K562 (cell line): ENCODE measurements around the gene TNFSF15. TPM values are rescaled to one million over a fixed set of nuclear protein-coding genes. Genes with fewer than 3 reads are reported as not detected.

Source experiments
- ATAC-seq: fragments of 200-7000 bp; cut with Tn5 transposase; 3 replicates; pipeline ENCODE4 v1.9.1; 2020; ENCODE audit warnings: moderate library complexity
- BruUV-seq: library from RNA; stranded (reverse); fragments of 400-500 nt; replicated peaks from 2 replicates; lab custom pipeline; 2021; lab: Mats Ljungman, UMichigan
- CTCF ChIA-PET: fragments of 300-600 bp; formaldehyde crosslinking; extraction: SDS; loops from one replicate; lab custom pipeline; 2021; ENCODE audit warnings: low intra/inter-chr PET ratio; lab: Yijun Ruan, JAX
- POLR2A ChIA-PET: fragments of 300-600, 350-650 bp; sonication (Branson Sonifier 250); formaldehyde crosslinking; extraction: SDS; loops from one replicate; lab custom pipeline; 2021; ENCODE audit warnings: antibody characterized with exemption, inconsistent platforms; lab: Yijun Ruan, JAX
- DNase-seq, 4 experiments: peaks; one replicate each; pipeline versions ENCODE4 v3.0.0 to v3.0.0-alpha.2; 2011 to 2018; ENCODE audit warnings: low spot score in 3 of 4, mixed read lengths in 3 of 4; ENCODE audit errors: extremely low read depth in 1 of 4
- FAIRE-seq: peaks from 2 replicates; lab custom pipeline; 2011; peaks lifted over from hg19 to GRCh38; lab: Jason Lieb, UNC
- H2AFZ ChIP-seq: 2 replicates; pipeline ENCODE4 v1.6.0; 2011; ENCODE audit warnings: low read depth, low read length, control low read depth, inconsistent platforms
- H3K27ac ChIP-seq: fragments of 200-600 bp; 3 replicates; pipeline ENCODE4 v1.8.0; 2011; ENCODE audit warnings: low read depth, mild to moderate bottlenecking, control low read depth, inconsistent platforms, low read length, moderate library complexity, mixed read lengths; ENCODE audit errors: extremely low read depth
- H3K27me3 ChIP-seq, 2 experiments: fragments of 300-600 bp in 1 of 2; 2 replicates in 1 of 2; 3 replicates in 1 of 2; pipeline versions ENCODE4 v1.6.0 to v1.8.0; 2011; ENCODE audit warnings: inconsistent platforms in 2 of 2, low read length in 2 of 2, mild to moderate bottlenecking in 1 of 2, mixed read lengths in 1 of 2, moderate library complexity in 1 of 2; ENCODE audit not compliant: control insufficient read depth in 2 of 2, insufficient read depth in 2 of 2
- H3K36me3 ChIP-seq: fragments of 300-600 bp; 3 replicates; pipeline ENCODE4 v1.8.0; 2011; ENCODE audit warnings: mild to moderate bottlenecking, low read length, inconsistent platforms; ENCODE audit not compliant: control insufficient read depth, insufficient read depth
- H3K4me1 ChIP-seq, 2 experiments: fragments of 200-600 bp in 1 of 2; replicated peaks in 1 of 2; 2 replicates in 1 of 2; 3 replicates in 1 of 2; pipeline versions ENCODE4 v1.5.1 to v1.8.0; 2011; ENCODE audit warnings: inconsistent platforms in 2 of 2, low read length in 2 of 2, mild to moderate bottlenecking in 1 of 2, mixed read lengths in 1 of 2, moderate library complexity in 1 of 2; ENCODE audit not compliant: control insufficient read depth in 2 of 2, insufficient read depth in 2 of 2
- H3K4me2 ChIP-seq: 2 replicates; pipeline ENCODE4 v1.6.1; 2011; ENCODE audit warnings: low read length, control low read depth, inconsistent platforms, mixed read lengths; ENCODE audit not compliant: insufficient read depth
- H3K4me3 ChIP-seq: fragments of 200-600 bp; sonication (generic), shearing (Covaris generic); 2 replicates; pipeline ENCODE4 v1.5.1; 2016; ENCODE audit warnings: control low read depth, inconsistent platforms
- H3K79me2 ChIP-seq: fragments of 200-600 bp; 3 replicates; pipeline ENCODE4 v1.8.0; 2011; ENCODE audit warnings: low read length, inconsistent platforms; ENCODE audit not compliant: control insufficient read depth, insufficient read depth
- H3K9ac ChIP-seq, 2 experiments: 2 replicates each; pipeline versions ENCODE4 v1.6.0 to v1.6.1; 2011; ENCODE audit warnings: low read depth in 2 of 2, low read length in 2 of 2, control low read depth in 1 of 2, inconsistent platforms in 1 of 2, mild to moderate bottlenecking in 1 of 2, mixed read lengths in 1 of 2; ENCODE audit not compliant: insufficient read depth in 1 of 2
- H3K9me1 ChIP-seq: one replicate; pipeline ENCODE4 v1.6.0; 2011; ENCODE audit warnings: inconsistent platforms, mild to moderate bottlenecking, low read length, moderate library complexity; ENCODE audit not compliant: control insufficient read depth, insufficient read depth
- H3K9me3 ChIP-seq: replicated peaks from 2 replicates; pipeline ENCODE4 v1.5.1; 2011; ENCODE audit warnings: low read depth, low read length, inconsistent platforms; ENCODE audit not compliant: control insufficient read depth, insufficient read depth
- H4K20me1 ChIP-seq: replicated peaks from 2 replicates; pipeline ENCODE4 v1.6.1; 2011; ENCODE audit warnings: low read length, inconsistent platforms, mixed read lengths; ENCODE audit not compliant: control insufficient read depth, insufficient read depth
- EZH2 ChIP-seq: IDR thresholded peaks from 2 replicates; pipeline ENCODE4 v1.6.1; 2012; ENCODE audit warnings: low read depth, mild to moderate bottlenecking, inconsistent platforms, low read length, borderline replicate concordance
- FOXP1 ChIP-seq: sonication (generic); formaldehyde crosslinking; IDR thresholded peaks from 2 replicates; pipeline ENCODE4 v1.8.0; 2022; ENCODE audit warnings: mild to moderate bottlenecking, missing genetic modification reagents
- HDAC3 ChIP-seq: fragments of 450-650 bp; IDR thresholded peaks from 2 replicates; pipeline ENCODE4 v1.6.1; 2018; ENCODE audit warnings: borderline replicate concordance, mild to moderate bottlenecking, moderate library complexity; ENCODE audit not compliant: partially characterized antibody
- HMG20B ChIP-seq: fragments of 250-450 bp; sonication (Bioruptor Pico); IDR thresholded peaks from 2 replicates; pipeline ENCODE4 v1.5.0; 2021; ENCODE audit warnings: mild to moderate bottlenecking
- MAFF ChIP-seq: IDR thresholded peaks from 2 replicates; pipeline ENCODE4 v1.6.1; 2012; ENCODE audit warnings: low read length, improper control_type of control experiment
- MYNN ChIP-seq, 2 experiments: sonication (generic); formaldehyde crosslinking in 1 of 2; IDR thresholded peaks; 2 replicates each; pipeline versions ENCODE4 v1.5.0 to v1.6.1; 2016 to 2020; ENCODE audit warnings: antibody characterized with exemption in 1 of 2, missing genetic modification reagents in 1 of 2
- NCOA6 ChIP-seq: fragments of 450-650 bp; IDR thresholded peaks from 2 replicates; pipeline ENCODE4 v1.6.1; 2017; ENCODE audit warnings: mild to moderate bottlenecking
- ZNF395 ChIP-seq: fragments of 200-800 bp; sonication (Bioruptor generic); IDR thresholded peaks from 2 replicates; pipeline ENCODE4 v1.6.1; 2017; ENCODE audit warnings: missing genetic modification characterization, missing compliant biosample characterization
- WGBS: fragments of 100-300 bp; shearing (Covaris generic); methylation state at CpG from one replicate; pipeline ENCODE4 v1.1.6; 2016; ENCODE audit warnings: low coverage, mixed read lengths; ENCODE audit not compliant: insufficient coverage; ENCODE audit errors: missing lambda C conversion rate; 5-methylcytosine and 5-hydroxymethylcytosine counted together
- in situ Hi-C: fragments of 300-500 bp; cut with MboI; formaldehyde crosslinking; loops from 4 replicates; pipeline ENCODE4 v1.15.0; 2018; ENCODE audit warnings: inconsistent platforms, mixed read lengths
- intact Hi-C: fragments of 100-400 bp; cut with micrococcal nuclease; formaldehyde crosslinking; loops from 2 replicates; pipeline ENCODE4 v1.14.2; 2022
- polyA plus RNA-seq, 8 experiments: library from polyadenylated mRNA; depleted of rRNA in 4 of 8; stranded (reverse) in 5 of 8; unstranded in 3 of 8; fragments of >200 nt; fragmentation: Nextera tagmentation in 2 of 8; fragmentation: Illumina TruSeq in 1 of 8; extraction: Ambion mirVana in 2 of 8; extraction: Trizol in 1 of 8; gene quantifications; 2 replicates each; pipeline versions ENCODE4 v1.2.1 to v1.2.3, GENCODE V29; 2011 to 2014; ENCODE audit warnings: inconsistent platforms in 1 of 8, missing spikeins in 1 of 8
- total RNA-seq, 7 experiments: library from RNA; depleted of rRNA in 6 of 7; stranded (reverse); fragments of >200 nt in 6 of 7; fragmentation: Illumina TruSeq in 2 of 7; extraction: Trizol in 2 of 7; gene quantifications; 2 replicates each; pipeline versions ENCODE4 v1.2.1 to v1.2.3, GENCODE V29; 2011 to 2021; ENCODE audit warnings: low replicate concordance in 1 of 7

The TNFSF15 gene
- total and polyA plus RNA-seq, 9 of the 15 experiments (the other 6 are each of a cell fraction or from before 2014, with no cell fraction given), result not detected

- POLR2A ChIA-PET, result interaction anchor here (0.7 kb wide), 1 partner anchor 10 kb away, joined by 3 read pairs; no protein-coding TSS in a partner anchor
Observed at GRCh38 chr9:114785866-114786650, 19.8 kb downstream of the TNFSF15 start.

GRCh38 chr9:114784721-114785279 lies 21.0 kb downstream of the TNFSF15 start:
- Histone ChIP-seq H3K4me1 (no peaks in the 10 kb centered on the region), H3K36me3 (no peaks in the 10 kb centered on the region), H3K27me3 (no peaks in the 10 kb centered on the region), H3K9me1 (no peaks in the 10 kb centered on the region), H3K79me2 (no peaks in the 10 kb centered on the region), H3K9me3 (no peaks in the 10 kb centered on the region), H3K4me2 (no peak overlapping the region), H3K9ac (no peak overlapping the region), H3K4me3 (no peak overlapping the region), H4K20me1 (no peaks in the 10 kb centered on the region), H3K27ac (no peak overlapping the region), H2AFZ (no peak overlapping the region)
- 1% methylated on average over 6 of the region's 6 CpGs for WGBS
- ATAC-seq (no peak), FAIRE-seq (no peak), DNase-seq (no peak)
- CTCF ChIA-PET, result no interaction called here
- in situ Hi-C loops, result no loop called here
- POLR2A ChIA-PET, result interaction anchor here (1.5 kb wide), 1 partner anchor 10 kb away, joined by 3 read pairs; no protein-coding TSS in a partner anchor
- no TSS peak for BruUV-seq
- intact Hi-C loops, result no loop called here
- TF ChIP-seq FOXP1 (CRISPR knock-in tag), result no peak
- no peak for TF ChIP-seq HMG20B (CRISPR knock-in tag)
- no peak for TF ChIP-seq MAFF
- no peak for TF ChIP-seq EZH2
- TF ChIP-seq NCOA6, result no peak
- no peak for TF ChIP-seq MYNN (IDR thresholded peaks at IDR 0.05)
- no peak for TF ChIP-seq MYNN (CRISPR knock-in tag; IDR thresholded peaks at IDR 0.05)
- no peak for TF ChIP-seq ZNF395

More at GRCh38 chr9:114785866-114786650, 19.8 kb downstream of the TNFSF15 start:
- no peak for TF ChIP-seq HDAC3
- Histone ChIP-seq H3K4me2 (no peak overlapping the region), H4K20me1 (no peaks in the 10 kb centered on the region), H3K9ac (no peak overlapping the region), H3K9me3 (no peaks in the 10 kb centered on the region), H3K9me1 (no peaks in the 10 kb centered on the region), H3K79me2 (no peaks in the 10 kb centered on the region), H3K27ac (no peak overlapping the region), H3K4me3 (no peak overlapping the region), H3K4me1 (no peaks in the 10 kb centered on the region), H3K36me3 (no peaks in the 10 kb centered on the region), H2AFZ (no peak overlapping the region), H3K27me3 (no peaks in the 10 kb centered on the region; a peak in 1 of 5 replicates)
- ATAC-seq (no peak), DNase-seq (no peak), FAIRE-seq (no peak)
- intact Hi-C loops, result no loop called here
- in situ Hi-C loops, result no loop called here
- CTCF ChIA-PET, result no interaction called here
- no TSS peak for BruUV-seq
- WGBS, result 0% methylated on average over 5 of the region's 5 CpGs
